A673 (cell line): ENCODE data around the gene MLST8.

Experiments used
- EZH2 ChIP-seq: fragments of 200-600 bp; sonication (generic); IDR thresholded peaks from 2 replicates; pipeline ENCODE4 v1.6.1; 2017; ENCODE audit warnings: borderline replicate concordance, low read depth, mild to moderate bottlenecking, mixed read lengths, antibody characterized with exemption, low read length; ENCODE audit not compliant: poor library complexity, severe bottlenecking
- TF ChIP-seq, protein P1 (sequence below): fragments of 300-800, 200-600 bp; sonication (generic); conservative IDR thresholded peaks from 2 replicates; pipeline ENCODE4 v1.5.1; 2017; ENCODE audit warnings: low read depth, mild to moderate bottlenecking, antibody characterized with exemption, low read length, moderate library complexity, mixed read lengths

DNA sequence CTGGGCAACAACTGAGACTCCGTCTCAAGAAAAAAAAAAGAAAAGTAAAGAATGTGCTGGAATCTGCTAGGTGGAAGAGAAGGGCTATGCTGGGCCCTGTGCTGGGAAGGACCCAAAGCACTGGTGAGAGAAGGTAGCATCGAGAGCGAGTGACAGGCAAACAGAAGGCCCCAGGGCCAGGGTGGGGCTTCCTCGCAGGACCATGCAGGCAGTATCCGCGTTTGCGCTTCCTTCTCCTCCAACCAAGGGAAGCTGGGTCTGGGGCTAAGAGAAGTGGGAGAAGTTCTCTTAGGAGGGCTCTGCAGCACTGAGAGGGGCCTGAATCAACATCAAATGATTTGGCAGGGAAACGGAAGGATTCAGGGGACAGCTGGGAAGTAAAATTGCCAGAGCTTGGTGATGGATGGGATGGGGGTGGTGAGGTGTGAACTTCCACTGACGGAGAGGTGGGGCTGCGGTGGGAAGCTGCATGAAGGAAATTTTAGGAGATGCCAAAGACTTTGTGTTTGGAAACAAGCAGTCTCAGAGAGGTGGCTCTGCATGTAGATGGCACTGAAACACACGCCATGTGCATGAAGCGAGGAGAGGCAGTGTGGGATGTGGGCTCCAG lies 51.4 kb downstream of the MLST8 start:
- TF ChIP-seq, protein P1, sequence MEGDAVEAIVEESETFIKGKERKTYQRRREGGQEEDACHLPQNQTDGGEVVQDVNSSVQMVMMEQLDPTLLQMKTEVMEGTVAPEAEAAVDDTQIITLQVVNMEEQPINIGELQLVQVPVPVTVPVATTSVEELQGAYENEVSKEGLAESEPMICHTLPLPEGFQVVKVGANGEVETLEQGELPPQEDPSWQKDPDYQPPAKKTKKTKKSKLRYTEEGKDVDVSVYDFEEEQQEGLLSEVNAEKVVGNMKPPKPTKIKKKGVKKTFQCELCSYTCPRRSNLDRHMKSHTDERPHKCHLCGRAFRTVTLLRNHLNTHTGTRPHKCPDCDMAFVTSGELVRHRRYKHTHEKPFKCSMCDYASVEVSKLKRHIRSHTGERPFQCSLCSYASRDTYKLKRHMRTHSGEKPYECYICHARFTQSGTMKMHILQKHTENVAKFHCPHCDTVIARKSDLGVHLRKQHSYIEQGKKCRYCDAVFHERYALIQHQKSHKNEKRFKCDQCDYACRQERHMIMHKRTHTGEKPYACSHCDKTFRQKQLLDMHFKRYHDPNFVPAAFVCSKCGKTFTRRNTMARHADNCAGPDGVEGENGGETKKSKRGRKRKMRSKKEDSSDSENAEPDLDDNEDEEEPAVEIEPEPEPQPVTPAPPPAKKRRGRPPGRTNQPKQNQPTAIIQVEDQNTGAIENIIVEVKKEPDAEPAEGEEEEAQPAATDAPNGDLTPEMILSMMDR = no peak
- TF ChIP-seq EZH2 = no peak
